GM18517 (cell line): ENCODE measurements around the gene MEF2C.
A peak's percentile ranks its signal among the peaks of the same experiment; 100 is the strongest.
"Not testable (repeated sequence)": the region's sequence is repeated elsewhere in the genome, so short reads cannot be mapped to it uniquely, and the experiment has no call there.

Source experiments
- ATAC-seq: cut with Tn5 transposase; IDR thresholded peaks from one replicate; pipeline ENCODE4 v1.9.1; 2021; ENCODE audit warnings: mild to moderate bottlenecking, moderate library complexity; ENCODE audit not compliant: unreplicated experiment

Gene MEF2C

GRCh38 chr5:88883059-88883835, at the start of gene MEF2C:
Gene MEF2C, minus strand, starts transcription at chr5:88883184. Its CDS starts 59,396 bp downstream, at chr5:88823788.
- ATAC-seq = peak; percentile 26

GRCh38 chr5:88932541-88932940, 49.6 kb upstream of the MEF2C start:
- ATAC-seq = no peak

- no peak for ATAC-seq
Measured at GRCh38 chr5:88930335-88930734, 47.4 kb upstream of the MEF2C start.

GRCh38 chr5:88929385-88929784, 46.4 kb upstream of the MEF2C start:
- ATAC-seq = no peak

GRCh38 chr5:88926774-88927173, 43.8 kb upstream of the MEF2C start:
- ATAC-seq = no peak

GRCh38 chr5:88925692-88926490, 42.9 kb upstream of the MEF2C start:
- no peak for ATAC-seq

GRCh38 chr5:88924330-88924657, 41.3 kb upstream of the MEF2C start:
- ATAC-seq = no peak

GRCh38 chr5:88923623-88924329, 40.8 kb upstream of the MEF2C start:
- no peak for ATAC-seq

- ATAC-seq = not testable (repeated sequence)
Measured at GRCh38 chr5:88912743-88913142, 29.8 kb upstream of the MEF2C start.

GRCh38 chr5:88911059-88911572, 28.1 kb upstream of the MEF2C start:
- not testable (repeated sequence) for ATAC-seq

GRCh38 chr5:88904478-88904877, 21.5 kb upstream of the MEF2C start:
- not testable (repeated sequence) for ATAC-seq

GRCh38 chr5:88903966-88904365, 21.0 kb upstream of the MEF2C start:
- not testable (repeated sequence) for ATAC-seq

GRCh38 chr5:88901077-88901476, 18.1 kb upstream of the MEF2C start:
- ATAC-seq = not testable (repeated sequence)

GRCh38 chr5:88899096-88899737, 16.2 kb upstream of the MEF2C start:
- no peak for ATAC-seq

- no peak for ATAC-seq
Measured at GRCh38 chr5:88897748-88898147, 14.8 kb upstream of the MEF2C start.

- ATAC-seq = no peak
Measured at GRCh38 chr5:88895681-88896501, 12.9 kb upstream of the MEF2C start.

- no peak for ATAC-seq
Measured at GRCh38 chr5:88892669-88893068, 9.7 kb upstream of the MEF2C start.

- ATAC-seq = no peak
Measured at GRCh38 chr5:88890070-88890781, 7.2 kb upstream of the MEF2C start.
